Immature natural killer cell (primary cell): Measurements from ENCODE around the gene HBA2. TPM values are rescaled to one million over a fixed set of nuclear protein-coding genes. Genes with fewer than 3 reads are reported as not detected.
A peak's percentile ranks its signal among the peaks of the same experiment; 100 is the strongest.
"Not testable (repeated sequence)": the region's sequence is repeated elsewhere in the genome, so short reads cannot be mapped to it uniquely, and the experiment has no call there.

Experiments
- DNase-seq, 3 donors: peaks; one replicate each; pipeline ENCODE4 v3.0.0; 2022; ENCODE audit warnings: mixed read lengths in 1 of 3
- H3K27ac Mint-ChIP-seq, 6 donors: one replicate each; pipeline ENCODE4 v1.8.0; 2020; ENCODE audit warnings: mixed read lengths in 6 of 6, mild to moderate bottlenecking in 5 of 6, inconsistent platforms in 4 of 6, moderate library complexity in 3 of 6
- H3K27me3 Mint-ChIP-seq, 3 donors: one replicate each; pipeline ENCODE4 v1.8.0; 2020 to 2021; ENCODE audit warnings: low read depth in 3 of 3, mild to moderate bottlenecking in 3 of 3, mixed read lengths in 3 of 3, moderate library complexity in 3 of 3, inconsistent platforms in 1 of 3
- H3K36me3 Mint-ChIP-seq, 3 donors: one replicate each; pipeline ENCODE4 v1.8.0; 2020; ENCODE audit warnings: mixed read lengths in 3 of 3, inconsistent platforms in 2 of 3, mild to moderate bottlenecking in 2 of 3
- H3K4me1 Mint-ChIP-seq, 2 donors: one replicate each; pipeline ENCODE4 v1.8.0; 2020; ENCODE audit warnings: inconsistent platforms in 2 of 2, mild to moderate bottlenecking in 2 of 2, mixed read lengths in 2 of 2, moderate library complexity in 1 of 2
- H3K4me3 Mint-ChIP-seq, 5 donors: one replicate each; pipeline ENCODE4 v1.8.0; 2020; ENCODE audit warnings: mild to moderate bottlenecking in 5 of 5, mixed read lengths in 5 of 5, inconsistent platforms in 3 of 5, moderate library complexity in 3 of 5
- H3K9me3 Mint-ChIP-seq, 6 donors: one replicate each; pipeline ENCODE4 v1.8.0; 2020; ENCODE audit warnings: mild to moderate bottlenecking in 6 of 6, mixed read lengths in 6 of 6, inconsistent platforms in 4 of 6, moderate library complexity in 3 of 6
- polyA plus RNA-seq, 3 donors: library from polyadenylated mRNA; unstranded; fragments of 300-500 nt; fragmentation: Illumina TruSeq; gene quantifications; one replicate each; pipeline ENCODE4 v1.2.3, GENCODE V29; 2021

Gene HBA2
- polyA plus RNA-seq, 3 donors from 2014 or later = 202 to 797 (median 725) TPM

DNA sequence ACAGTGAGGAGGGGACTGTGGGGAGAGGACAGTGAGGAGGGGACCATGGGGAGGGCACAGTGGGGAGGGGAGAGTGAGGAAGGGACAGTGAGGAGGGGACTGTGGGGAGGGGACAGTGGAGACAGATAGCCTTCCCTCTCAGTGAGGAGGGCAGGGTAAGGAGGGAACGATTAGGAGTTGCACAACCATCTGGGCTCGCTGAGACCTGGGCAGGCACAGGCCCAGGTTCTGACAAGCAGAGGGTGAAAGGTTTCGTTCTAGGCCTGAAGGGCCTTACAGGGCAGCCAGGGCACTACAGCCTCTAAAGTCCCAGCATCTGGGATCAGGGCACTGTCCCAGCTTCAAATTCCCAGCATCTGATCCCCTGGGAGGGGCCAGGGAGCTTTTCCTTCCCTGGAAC lies 9.0 kb upstream of the HBA2 start:
- not testable (repeated sequence) for H3K27ac Mint-ChIP-seq, H3K36me3 Mint-ChIP-seq, H3K9me3 Mint-ChIP-seq, DNase-seq
- peaks cover 7 to 19% (median 13%) of the 10 kb centered on the region in 3 donors for H3K27me3 Mint-ChIP-seq
- H3K4me3 Mint-ChIP-seq = peak overlapping the region in 1 of 5 donors; percentile 46
- peaks cover 0 to 13% of the 10 kb centered on the region in 2 donors for H3K4me1 Mint-ChIP-seq

GRCh38 chr16:164134-164823 lies 8.4 kb upstream of the HBA2 start:
- peaks cover 0 to 13% of the 10 kb centered on the region in 2 donors for H3K4me1 Mint-ChIP-seq
- H3K36me3 Mint-ChIP-seq, H3K27ac Mint-ChIP-seq, H3K9me3 Mint-ChIP-seq, H3K4me3 Mint-ChIP-seq, DNase-seq: not testable (repeated sequence)
- peaks cover 7 to 19% (median 15%) of the 10 kb centered on the region in 3 donors for H3K27me3 Mint-ChIP-seq

DNA sequence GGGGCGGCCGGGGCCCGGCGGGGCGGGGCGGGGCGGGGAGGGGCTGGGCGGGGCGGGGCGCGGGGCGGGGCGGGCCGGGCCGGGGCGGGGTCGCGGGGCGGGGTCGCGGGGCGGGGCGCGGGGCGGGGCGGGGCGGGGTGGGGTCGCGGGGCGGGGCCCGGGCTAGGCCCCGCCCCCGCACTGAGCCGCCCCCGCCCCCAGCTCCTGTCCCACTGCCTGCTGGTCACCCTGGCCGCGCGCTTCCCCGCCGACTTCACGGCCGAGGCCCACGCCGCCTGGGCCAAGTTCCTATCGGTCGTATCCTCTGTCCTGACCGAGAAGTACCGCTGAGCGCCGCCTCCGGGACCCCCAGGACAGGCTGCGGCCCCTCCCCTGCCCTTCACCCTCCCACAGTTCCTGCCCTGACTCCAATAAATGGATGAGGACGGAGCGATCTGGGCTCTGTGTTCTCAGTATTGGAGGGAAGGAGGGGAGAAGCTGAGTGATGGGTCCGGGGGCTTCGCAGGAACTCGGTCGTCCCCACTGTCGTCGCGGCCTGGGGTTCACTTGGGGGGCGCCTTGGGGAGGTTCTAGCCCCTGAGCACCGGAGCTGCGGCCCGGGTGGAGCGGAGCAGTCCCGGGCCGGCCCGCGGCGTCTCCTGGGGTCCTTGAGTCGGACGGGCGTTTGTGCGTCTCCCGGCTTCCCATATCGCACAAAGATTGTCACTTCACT lies 7.7 kb upstream of the HBA2 start:
- DNase-seq = no peak
- Mint-ChIP-seq H3K9me3 (no peaks in the 10 kb centered on the region), H3K36me3 (peaks cover 0 to 2% (median 0%) of the 10 kb centered on the region in 3 donors), H3K4me1 (peaks cover 0 to 13% of the 10 kb centered on the region in 2 donors), H3K27ac (no peak overlapping the region), H3K27me3 (peaks cover 7 to 21% (median 15%) of the 10 kb centered on the region in 3 donors), H3K4me3 (peak overlapping the region in 4 of 5 donors; percentile 15 to 71 (median 46))

GRCh38 chr16:165539-166374 lies 6.9 kb upstream of the HBA2 start, which contains the start of gene HBM:
HBM (plus strand) TSS chr16:165978; CDS start chr16:165998, 20 bp downstream.
- Mint-ChIP-seq H3K9me3 (no peaks in the 10 kb centered on the region), H3K36me3 (peaks cover 0 to 2% (median 0%) of the 10 kb centered on the region in 3 donors), H3K4me3 (peak within 1 kb of the TSS in 4 of 5 donors; percentile 60 to 71 (median 65)), H3K4me1 (peaks cover 0 to 13% of the 10 kb centered on the region in 2 donors), H3K27me3 (peaks cover 10 to 29% (median 15%) of the 10 kb centered on the region in 3 donors), H3K27ac (no peak within 1 kb of the TSS)
- no peak for DNase-seq

GRCh38 chr16:166375-167121 lies 6.1 kb upstream of the HBA2 start:
- Mint-ChIP-seq H3K36me3 (peaks cover 0 to 2% (median 0%) of the 10 kb centered on the region in 3 donors), H3K4me1 (peaks cover 0 to 13% of the 10 kb centered on the region in 2 donors), H3K4me3 (peak overlapping the region in 4 of 5 donors; percentile 60 to 71 (median 62)), H3K27me3 (peaks cover 11 to 24% (median 17%) of the 10 kb centered on the region in 3 donors), H3K27ac (no peak overlapping the region), H3K9me3 (no peaks in the 10 kb centered on the region)
- DNase-seq = no peak

DNA sequence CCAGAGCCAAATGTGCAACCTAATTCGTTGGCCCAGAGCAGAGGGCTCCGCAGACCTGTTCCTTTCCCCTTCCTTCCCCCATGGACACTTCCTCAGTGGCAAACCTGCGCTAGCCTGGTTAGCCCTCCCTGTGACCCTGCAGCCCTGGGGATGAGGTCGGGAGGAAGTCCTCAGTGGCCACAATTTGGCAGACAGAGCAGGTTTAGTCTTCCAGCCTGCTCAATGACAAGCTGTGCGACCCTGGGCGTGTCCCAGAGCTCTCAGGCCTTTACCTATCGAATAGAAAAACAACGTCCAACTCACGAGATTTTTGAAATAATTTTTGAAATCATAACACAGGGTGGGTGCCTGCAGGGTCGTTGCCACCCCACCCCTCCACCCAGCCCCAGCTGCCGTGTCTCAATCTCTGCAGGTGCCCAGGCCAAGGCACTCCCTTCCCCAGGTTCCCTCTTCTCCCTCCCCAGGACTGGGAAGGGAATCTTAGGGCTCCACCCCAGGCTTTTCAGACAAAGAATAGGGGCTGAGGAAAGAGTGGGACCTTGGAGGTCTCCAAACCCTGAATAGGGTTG lies 5.5 kb upstream of the HBA2 start:
- H3K27me3 Mint-ChIP-seq = peaks cover 12 to 24% (median 19%) of the 10 kb centered on the region in 3 donors
- no peak for DNase-seq
- peaks cover 0 to 2% (median 0%) of the 10 kb centered on the region in 3 donors for H3K36me3 Mint-ChIP-seq
- H3K27ac Mint-ChIP-seq = no peak overlapping the region
- peaks cover 0 to 13% of the 10 kb centered on the region in 2 donors for H3K4me1 Mint-ChIP-seq
- peak overlapping the region in 3 of 5 donors; percentile 44 to 63 (median 60) for H3K4me3 Mint-ChIP-seq
- no peaks in the 10 kb centered on the region for H3K9me3 Mint-ChIP-seq

GRCh38 chr16:168424-168823 lies 4.3 kb upstream of the HBA2 start:
- Mint-ChIP-seq H3K27ac (no peak overlapping the region), H3K4me3 (peak overlapping the region in 1 of 5 donors; percentile 9), H3K4me1 (peaks cover 0 to 14% of the 10 kb centered on the region in 2 donors), H3K9me3 (no peaks in the 10 kb centered on the region), H3K36me3 (peaks cover 0 to 2% (median 0%) of the 10 kb centered on the region in 3 donors), H3K27me3 (peaks cover 12 to 24% (median 20%) of the 10 kb centered on the region in 3 donors)
- DNase-seq = no peak

- no peak for DNase-seq
- Mint-ChIP-seq H3K27me3 (peaks cover 12 to 24% (median 22%) of the 10 kb centered on the region in 3 donors), H3K9me3 (no peaks in the 10 kb centered on the region), H3K4me1 (peaks cover 0 to 15% of the 10 kb centered on the region in 2 donors), H3K27ac (no peak overlapping the region), H3K36me3 (peaks cover 0 to 2% (median 0%) of the 10 kb centered on the region in 3 donors), H3K4me3 (peak overlapping the region in 1 of 5 donors; percentile 9)
Observed at GRCh38 chr16:169014-169413, 3.7 kb upstream of the HBA2 start.

- not testable (repeated sequence) for H3K27ac Mint-ChIP-seq, H3K9me3 Mint-ChIP-seq, H3K4me3 Mint-ChIP-seq, DNase-seq, H3K36me3 Mint-ChIP-seq
- H3K4me1 Mint-ChIP-seq = peaks cover 6 to 19% of the 10 kb centered on the region in 2 donors
- H3K27me3 Mint-ChIP-seq = peaks cover 15 to 31% (median 26%) of the 10 kb centered on the region in 3 donors
Observed at GRCh38 chr16:170088-170507, 2.6 kb upstream of the HBA2 start.

DNA sequence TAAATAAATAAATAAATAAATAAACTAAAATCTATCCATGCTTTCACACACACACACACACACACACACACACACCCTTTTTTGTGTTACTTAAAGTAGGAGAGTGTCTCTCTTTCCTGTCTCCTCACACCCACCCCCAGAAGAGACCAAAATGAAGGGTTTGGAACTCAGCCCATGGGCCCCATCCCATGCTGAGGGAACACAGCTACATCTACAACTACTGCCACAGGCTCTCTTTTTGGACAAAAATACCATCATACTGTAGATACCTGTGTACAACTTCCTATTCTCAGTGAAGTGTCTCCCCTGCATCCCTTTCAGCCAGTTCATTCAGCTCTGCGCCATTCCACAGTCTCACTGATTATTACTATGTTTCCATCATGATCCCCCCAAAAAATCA lies 1.9 kb upstream of the HBA2 start:
- peaks cover 0 to 2% (median 0%) of the 10 kb centered on the region in 3 donors for H3K36me3 Mint-ChIP-seq
- DNase-seq = no peak
- H3K9me3 Mint-ChIP-seq = no peaks in the 10 kb centered on the region
- H3K4me3 Mint-ChIP-seq = peak overlapping the region in 1 of 5 donors; percentile 27
- peaks cover 19 to 30% (median 26%) of the 10 kb centered on the region in 3 donors for H3K27me3 Mint-ChIP-seq
- no peak overlapping the region for H3K27ac Mint-ChIP-seq
- H3K4me1 Mint-ChIP-seq = peaks cover 7 to 17% of the 10 kb centered on the region in 2 donors

- Mint-ChIP-seq H3K27me3 (peaks cover 20 to 30% (median 22%) of the 10 kb centered on the region in 3 donors), H3K4me1 (peaks cover 7 to 15% of the 10 kb centered on the region in 2 donors), H3K4me3 (peak overlapping the region in 3 of 5 donors; percentile 17 to 40 (median 35))
- not testable (repeated sequence) for H3K27ac Mint-ChIP-seq, H3K9me3 Mint-ChIP-seq, H3K36me3 Mint-ChIP-seq, DNase-seq
Observed at GRCh38 chr16:173211-173854, 657 bp downstream of the HBA2 start.
